Neuronal stem cell (in vitro differentiated cells): Measurements from ENCODE around the gene DDIAS.

Source experiments
- DNase-seq: peaks from one replicate; pipeline ENCODE4 v3.0.0-alpha.2; 2013; ENCODE audit warnings: low spot score
- H2AFZ ChIP-seq: one replicate; pipeline ENCODE4 v1.6.1; 2013; ENCODE audit warnings: mild to moderate bottlenecking, low read length, inconsistent platforms
- H2AK5ac ChIP-seq: 2 replicates; pipeline ENCODE4 v1.6.1; 2013; ENCODE audit warnings: low read depth, mild to moderate bottlenecking, inconsistent platforms, low read length, moderate library complexity, mixed read lengths
- H2BK120ac ChIP-seq: 2 replicates; pipeline ENCODE4 v1.6.1; 2013; ENCODE audit warnings: low read depth, mild to moderate bottlenecking, inconsistent platforms, low read length, moderate library complexity, mixed read lengths
- H2BK12ac ChIP-seq: one replicate; pipeline ENCODE4 v1.6.1; 2013; ENCODE audit warnings: low read length, inconsistent platforms
- H2BK15ac ChIP-seq: 2 replicates; pipeline ENCODE4 v1.6.1; 2013; ENCODE audit warnings: mild to moderate bottlenecking, low read length, inconsistent platforms, mixed read lengths
- H2BK5ac ChIP-seq: one replicate; pipeline ENCODE4 v1.6.1; 2013; ENCODE audit warnings: inconsistent platforms, mild to moderate bottlenecking, low read length, moderate library complexity
- H3K14ac ChIP-seq: one replicate; pipeline ENCODE4 v1.6.1; 2013; ENCODE audit warnings: low read length, inconsistent platforms
- H3K18ac ChIP-seq: 2 replicates; pipeline ENCODE4 v1.6.1; 2013; ENCODE audit warnings: low read length, inconsistent platforms
- H3K23ac ChIP-seq: 2 replicates; pipeline ENCODE4 v1.6.1; 2013; ENCODE audit warnings: low read depth, mild to moderate bottlenecking, mixed read lengths, low read length, inconsistent platforms; ENCODE audit not compliant: poor library complexity
- H3K27ac ChIP-seq: replicated peaks from 3 replicates; pipeline ENCODE4 v1.5.1; 2013; ENCODE audit warnings: low read length, inconsistent platforms
- H3K27me3 ChIP-seq, 3 experiments: 2 replicates each; pipeline ENCODE4 v1.6.1; 2013; ENCODE audit warnings: low read length in 3 of 3, mild to moderate bottlenecking in 2 of 3, inconsistent platforms in 1 of 3, low read depth in 1 of 3, mixed read lengths in 1 of 3, moderate library complexity in 1 of 3; ENCODE audit not compliant: control insufficient read depth in 3 of 3, insufficient read depth in 3 of 3
- H3K36me3 ChIP-seq, 2 donors: replicated peaks in 1 of 2; 2 replicates each; pipeline ENCODE4 v1.6.1; 2013; ENCODE audit warnings: low read length in 2 of 2; ENCODE audit not compliant: control insufficient read depth in 2 of 2, insufficient read depth in 2 of 2
- H3K4ac ChIP-seq: 2 replicates; pipeline ENCODE4 v1.6.1; 2013; ENCODE audit warnings: inconsistent platforms, mild to moderate bottlenecking, low read length, moderate library complexity
- H3K4me1 ChIP-seq, 2 donors: 1 replicate in 1 of 2; 2 replicates in 1 of 2; pipeline ENCODE4 v1.6.1; 2013; ENCODE audit warnings: low read length in 2 of 2, low read depth in 1 of 2; ENCODE audit not compliant: control insufficient read depth in 2 of 2, insufficient read depth in 1 of 2
- H3K4me2 ChIP-seq: one replicate; pipeline ENCODE4 v1.6.1; 2013; ENCODE audit warnings: mild to moderate bottlenecking, low read length, inconsistent platforms; ENCODE audit not compliant: insufficient read depth, poor library complexity, severe bottlenecking
- H3K4me3 ChIP-seq, 2 donors: 2 replicates each; pipeline ENCODE4 v1.5.1; 2013; ENCODE audit warnings: low read length in 2 of 2, mild to moderate bottlenecking in 2 of 2, inconsistent platforms in 1 of 2, moderate library complexity in 1 of 2
- H3K79me1 ChIP-seq: one replicate; pipeline ENCODE4 v1.6.1; 2013; ENCODE audit warnings: low read depth, mild to moderate bottlenecking, inconsistent platforms, low read length, moderate library complexity
- H3K9ac ChIP-seq: one replicate; pipeline ENCODE4 v1.6.1; 2013; ENCODE audit warnings: mild to moderate bottlenecking, low read depth, low read length, inconsistent platforms; ENCODE audit not compliant: poor library complexity
- H3K9me3 ChIP-seq, 2 donors: replicated peaks in 1 of 2; 2 replicates each; pipeline versions ENCODE3 to v1.6.1; 2013; ENCODE audit warnings: low read length in 2 of 2, mild to moderate bottlenecking in 2 of 2, inconsistent platforms in 1 of 2, low read depth in 1 of 2, mixed read lengths in 1 of 2, moderate library complexity in 1 of 2; ENCODE audit not compliant: control insufficient read depth in 2 of 2, insufficient read depth in 1 of 2
- H4K8ac ChIP-seq: one replicate; pipeline ENCODE4 v1.6.1; 2013; ENCODE audit warnings: low read depth, mild to moderate bottlenecking, inconsistent platforms, low read length, moderate library complexity
- H4K91ac ChIP-seq: one replicate; pipeline ENCODE4 v1.6.1; 2013; ENCODE audit warnings: low read length, low read depth, mild to moderate bottlenecking, inconsistent platforms; ENCODE audit not compliant: poor library complexity
- WGBS, 2 donors: extraction: QIAGEN DNeasy Blood & Tissue Kit; methylation state at CpG; one replicate each; pipeline ENCODE4 v1.1.7; 2013; ENCODE audit warnings: missing lambda C conversion rate in 2 of 2, mixed read lengths in 1 of 2; ENCODE audit not compliant: insufficient read length in 2 of 2, insufficient replicate concordance in 1 of 2; ENCODE audit errors: extremely low coverage in 2 of 2; 5-methylcytosine and 5-hydroxymethylcytosine counted together

The DDIAS gene

GRCh38 chr11:82896183-82896582 lies 5.4 kb upstream of the DDIAS start:
- H2BK120ac ChIP-seq, result no peak overlapping the region
- H2BK12ac ChIP-seq, result no peak overlapping the region
- H2AK5ac ChIP-seq, result no peak overlapping the region
- no peak overlapping the region for H3K4me3 ChIP-seq
- no peak overlapping the region for H3K4ac ChIP-seq
- no CpG with 5 or more reads among the region's 6 CpGs for WGBS, 2 donors
- no peaks in the 10 kb centered on the region for H3K36me3 ChIP-seq
- no peak overlapping the region for H4K8ac ChIP-seq
- no peak overlapping the region for H4K91ac ChIP-seq
- H3K9me3 ChIP-seq, result no peaks in the 10 kb centered on the region
- H3K4me2 ChIP-seq, result no peak overlapping the region
- H3K14ac ChIP-seq, result no peak overlapping the region
- H2BK15ac ChIP-seq, result no peak overlapping the region
- H3K18ac ChIP-seq, result no peak overlapping the region
- DNase-seq, result no peak
- H2AFZ ChIP-seq, result no peak overlapping the region
- H3K4me1 ChIP-seq, result peaks cover 0 to 3% of the 10 kb centered on the region in 2 donors
- no peak overlapping the region for H2BK5ac ChIP-seq
- no peak overlapping the region for H3K27ac ChIP-seq
- H3K79me1 ChIP-seq, result no peaks in the 10 kb centered on the region
- no peak overlapping the region for H3K9ac ChIP-seq
- H3K27me3 ChIP-seq, result no peaks in the 10 kb centered on the region
- no peak overlapping the region for H3K23ac ChIP-seq

DNA sequence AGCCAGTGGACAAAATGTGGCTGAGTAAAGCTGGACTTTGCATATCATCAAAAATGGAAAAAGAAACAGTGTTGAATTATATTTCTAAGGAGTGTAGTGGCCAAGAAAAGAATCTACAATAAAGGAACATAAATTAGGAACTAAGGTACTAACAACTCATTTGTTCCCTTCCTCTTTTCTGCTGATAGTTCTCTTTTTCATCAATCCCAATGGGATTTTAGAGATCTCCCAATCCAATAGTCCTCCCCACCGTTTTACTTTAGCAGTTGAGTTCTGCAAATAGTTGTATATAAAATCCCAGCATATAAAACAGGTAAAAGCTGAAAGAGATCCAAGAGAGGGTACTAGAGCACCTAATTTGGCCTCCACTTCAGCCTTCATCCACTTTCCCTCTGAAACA lies 3.3 kb upstream of the DDIAS start:
- H3K18ac ChIP-seq, result no peak overlapping the region
- no peak overlapping the region for H2AFZ ChIP-seq
- no peaks in the 10 kb centered on the region for H3K9me3 ChIP-seq
- no peaks in the 10 kb centered on the region for H3K27me3 ChIP-seq
- no peak overlapping the region for H2BK15ac ChIP-seq
- H2BK12ac ChIP-seq, result no peak overlapping the region
- no peak overlapping the region for H2BK120ac ChIP-seq
- H3K4me3 ChIP-seq, result no peak overlapping the region
- no CpG with 5 or more reads among the region's 1 CpG for WGBS, 2 donors
- no peak for DNase-seq
- H3K79me1 ChIP-seq, result no peaks in the 10 kb centered on the region
- H3K36me3 ChIP-seq, result no peaks in the 10 kb centered on the region
- no peak overlapping the region for H3K27ac ChIP-seq
- peaks cover 3 to 7% of the 10 kb centered on the region in 2 donors for H3K4me1 ChIP-seq
- no peak overlapping the region for H3K4ac ChIP-seq
- H3K9ac ChIP-seq, result no peak overlapping the region
- no peak overlapping the region for H3K23ac ChIP-seq
- no peak overlapping the region for H4K91ac ChIP-seq
- no peak overlapping the region for H3K14ac ChIP-seq
- H3K4me2 ChIP-seq, result no peak overlapping the region
- H4K8ac ChIP-seq, result no peak overlapping the region
- no peak overlapping the region for H2BK5ac ChIP-seq
- no peak overlapping the region for H2AK5ac ChIP-seq

- H3K27ac ChIP-seq, result no peak overlapping the region
- H2BK120ac ChIP-seq, result no peak overlapping the region
- H4K91ac ChIP-seq, result no peak overlapping the region
- no CpG with 5 or more reads among the region's 3 CpGs for WGBS, 2 donors
- peaks cover 3 to 7% of the 10 kb centered on the region in 2 donors for H3K4me1 ChIP-seq
- no peak overlapping the region for H2BK12ac ChIP-seq
- no peak overlapping the region for H2BK15ac ChIP-seq
- H3K27me3 ChIP-seq, result no peaks in the 10 kb centered on the region
- no peaks in the 10 kb centered on the region for H3K9me3 ChIP-seq
- peak overlapping the region; percentile 89 for H3K4me2 ChIP-seq
- H3K4me3 ChIP-seq, result peak overlapping the region in 1 of 2 donors; percentile 73
- H3K36me3 ChIP-seq, result no peaks in the 10 kb centered on the region
- H4K8ac ChIP-seq, result no peak overlapping the region
- peak overlapping the region; percentile 98 for H2AFZ ChIP-seq
- no peak overlapping the region for H3K14ac ChIP-seq
- DNase-seq, result no peak
- H3K4ac ChIP-seq, result no peak overlapping the region
- H3K79me1 ChIP-seq, result no peaks in the 10 kb centered on the region
- no peak overlapping the region for H2AK5ac ChIP-seq
- no peak overlapping the region for H2BK5ac ChIP-seq
- H3K23ac ChIP-seq, result no peak overlapping the region
- H3K9ac ChIP-seq, result no peak overlapping the region
- H3K18ac ChIP-seq, result no peak overlapping the region
Measured at GRCh38 chr11:82899186-82899820, 2.2 kb upstream of the DDIAS start.

DNA sequence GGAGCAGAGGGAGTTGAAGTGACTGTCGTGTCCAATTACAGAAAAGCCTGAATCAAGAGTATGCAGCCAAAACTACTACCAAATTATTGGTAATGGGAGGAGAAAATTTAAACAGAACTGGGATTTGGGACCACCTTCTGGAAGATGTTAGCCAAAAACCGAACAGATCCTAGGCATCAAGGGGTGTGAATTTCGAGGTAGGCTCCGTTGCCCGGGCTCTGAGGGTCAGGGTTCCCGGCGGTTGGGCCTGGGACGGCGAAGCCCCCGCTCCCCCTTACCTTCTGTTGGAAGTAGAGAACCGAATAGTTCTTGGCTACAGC lies 1.6 kb upstream of the DDIAS start:
- H3K36me3 ChIP-seq, result no peaks in the 10 kb centered on the region
- H2AK5ac ChIP-seq, result no peak overlapping the region
- DNase-seq, result no peak
- peak overlapping the region; percentile 89 for H3K4me2 ChIP-seq
- H4K8ac ChIP-seq, result no peak overlapping the region
- no peaks in the 10 kb centered on the region for H3K27me3 ChIP-seq
- peaks cover 3 to 7% of the 10 kb centered on the region in 2 donors for H3K4me1 ChIP-seq
- no peak overlapping the region for H2BK15ac ChIP-seq
- no peak overlapping the region for H2BK120ac ChIP-seq
- peak overlapping the region; percentile 98 for H2AFZ ChIP-seq
- peak overlapping the region; percentile 73 to 83 for H3K4me3 ChIP-seq
- H3K23ac ChIP-seq, result peak overlapping the region; percentile 38
- no peaks in the 10 kb centered on the region for H3K79me1 ChIP-seq
- no peak overlapping the region for H2BK12ac ChIP-seq
- H4K91ac ChIP-seq, result no peak overlapping the region
- peak overlapping the region; percentile 37 for H3K27ac ChIP-seq
- peak overlapping the region; percentile 87 for H3K9ac ChIP-seq
- H3K14ac ChIP-seq, result no peak overlapping the region
- no peak overlapping the region for H2BK5ac ChIP-seq
- H3K4ac ChIP-seq, result no peak overlapping the region
- WGBS, 2 donors, result no CpG with 5 or more reads among the region's 11 CpGs
- H3K9me3 ChIP-seq, result no peaks in the 10 kb centered on the region
- H3K18ac ChIP-seq, result peak overlapping the region; percentile 73
